BE2C (cell line): ENCODE measurements around the gene ZNF787.
A peak's percentile ranks its signal among the peaks of the same experiment; 100 is the strongest.

Source experiments
- DNase-seq: peaks from one replicate; pipeline ENCODE4 v3.0.0-alpha.2; 2020
- H3K27me3 ChIP-seq: fragments of 250-450 bp; sonication (Bioruptor Pico); 2 replicates; pipeline ENCODE4 v1.5.1; 2020; ENCODE audit warnings: mild to moderate bottlenecking
- H3K36me3 ChIP-seq: fragments of 250-450 bp; sonication (Bioruptor Pico); 2 replicates; pipeline ENCODE4 v1.5.1; 2020; ENCODE audit warnings: mild to moderate bottlenecking
- H3K4me1 ChIP-seq: fragments of 250-450 bp; sonication (Bioruptor Pico); 2 replicates; pipeline ENCODE4 v1.5.1; 2020
- H3K4me3 ChIP-seq: 2 replicates; pipeline ENCODE4 v1.5.1; 2011; ENCODE audit warnings: low read depth, low read length
- H3K9me3 ChIP-seq: fragments of 250-450 bp; sonication (Bioruptor Pico); 2 replicates; pipeline ENCODE4 v1.5.1; 2020
- CTCF ChIP-seq: IDR thresholded peaks from 2 replicates; pipeline ENCODE4 v1.5.1; 2012; ENCODE audit warnings: mild to moderate bottlenecking, low read depth, low read length

Gene ZNF787

GRCh38 chr19:56130006-56130405 lies 8.9 kb upstream of the ZNF787 start:
- no peaks in the 10 kb centered on the region for H3K36me3 ChIP-seq

GRCh38 chr19:56126983-56127780 lies 6.1 kb upstream of the ZNF787 start:
- peak; percentile 36 for DNase-seq
- no peak overlapping the region for H3K4me3 ChIP-seq
- H3K36me3 ChIP-seq = no peaks in the 10 kb centered on the region
- no peaks in the 10 kb centered on the region; the same call in 1 of the 2 replicates for H3K9me3 ChIP-seq
- TF ChIP-seq CTCF = no peak
- no peaks in the 10 kb centered on the region for H3K27me3 ChIP-seq
- H3K4me1 ChIP-seq = no peaks in the 10 kb centered on the region; the same call in 1 of the 2 replicates

More at GRCh38 chr19:56130006-56130405, 8.9 kb upstream of the ZNF787 start:
- Histone ChIP-seq H3K4me1 (peaks cover 11% of the 10 kb centered on the region), H3K27me3 (no peaks in the 10 kb centered on the region), H3K4me3 (no peak overlapping the region), H3K9me3 (no peaks in the 10 kb centered on the region; the same call in 1 of the 2 replicates)
- TF ChIP-seq CTCF = no peak
- DNase-seq = no peak

GRCh38 chr19:56125806-56126590 lies 4.9 kb upstream of the ZNF787 start:
- no peaks in the 10 kb centered on the region for H3K36me3 ChIP-seq
- H3K4me3 ChIP-seq = no peak overlapping the region
- H3K9me3 ChIP-seq = no peaks in the 10 kb centered on the region; the same call in 1 of the 2 replicates
- peaks cover 3% of the 10 kb centered on the region; the same call in 1 of the 2 replicates for H3K4me1 ChIP-seq
- no peaks in the 10 kb centered on the region for H3K27me3 ChIP-seq
- no peak for TF ChIP-seq CTCF
- DNase-seq = no peak

GRCh38 chr19:56124578-56124977 lies 3.5 kb upstream of the ZNF787 start:
- TF ChIP-seq CTCF = no peak
- Histone ChIP-seq H3K4me1 (peaks cover 4% of the 10 kb centered on the region; the same call in 1 of the 2 replicates), H3K36me3 (peaks cover 4% of the 10 kb centered on the region), H3K27me3 (no peaks in the 10 kb centered on the region), H3K4me3 (no peak overlapping the region), H3K9me3 (no peaks in the 10 kb centered on the region; the same call in 1 of the 2 replicates)
- no peak for DNase-seq

GRCh38 chr19:56123266-56123891 lies 2.3 kb upstream of the ZNF787 start:
- no peak for TF ChIP-seq CTCF

More at GRCh38 chr19:56123266-56123891, 2.3 kb upstream of the ZNF787 start:
- H3K9me3 ChIP-seq = no peaks in the 10 kb centered on the region; the same call in 1 of the 2 replicates
- peaks cover 16% of the 10 kb centered on the region for H3K36me3 ChIP-seq
- no peaks in the 10 kb centered on the region for H3K27me3 ChIP-seq
- no peak overlapping the region for H3K4me3 ChIP-seq
- H3K4me1 ChIP-seq = peaks cover 10% of the 10 kb centered on the region; the same call in 1 of the 2 replicates
- no peak for DNase-seq
